Adrenal gland (tissue), 5 donors: ENCODE data around the gene UGP2.

Experiments used
- CTCF ChIP-seq, 6 experiments: fragments of 450-650 bp in 4 of 6; fragments of 200-600 bp in 2 of 6; sonication (generic) in 1 of 6; IDR thresholded peaks; 1 replicate in 5 of 6; 2 replicates in 1 of 6; pipeline versions ENCODE4 v1.5.1 to v1.8.0; 2016 to 2021; ENCODE audit warnings: antibody characterized with exemption in 6 of 6, mild to moderate bottlenecking in 2 of 6, moderate library complexity in 1 of 6
- POLR2A ChIP-seq, 2 donors: fragments of 450-650 bp; IDR thresholded peaks; one replicate each; pipeline ENCODE4 v1.6.1; 2017; ENCODE audit warnings: antibody characterized with exemption in 2 of 2, mild to moderate bottlenecking in 2 of 2, moderate library complexity in 1 of 2
- donor health status: DM: no; HTN: no; CAD: no.

GRCh38 chr2:63801455-63801854 lies 40.2 kb upstream of the UGP2 start:
- TF ChIP-seq CTCF (IDR thresholded peaks at IDR 0.05) (no peak), POLR2A (IDR thresholded peaks at IDR 0.05) (no peak)
